ENCODE measurements around the gene CPA4.

DNA sequence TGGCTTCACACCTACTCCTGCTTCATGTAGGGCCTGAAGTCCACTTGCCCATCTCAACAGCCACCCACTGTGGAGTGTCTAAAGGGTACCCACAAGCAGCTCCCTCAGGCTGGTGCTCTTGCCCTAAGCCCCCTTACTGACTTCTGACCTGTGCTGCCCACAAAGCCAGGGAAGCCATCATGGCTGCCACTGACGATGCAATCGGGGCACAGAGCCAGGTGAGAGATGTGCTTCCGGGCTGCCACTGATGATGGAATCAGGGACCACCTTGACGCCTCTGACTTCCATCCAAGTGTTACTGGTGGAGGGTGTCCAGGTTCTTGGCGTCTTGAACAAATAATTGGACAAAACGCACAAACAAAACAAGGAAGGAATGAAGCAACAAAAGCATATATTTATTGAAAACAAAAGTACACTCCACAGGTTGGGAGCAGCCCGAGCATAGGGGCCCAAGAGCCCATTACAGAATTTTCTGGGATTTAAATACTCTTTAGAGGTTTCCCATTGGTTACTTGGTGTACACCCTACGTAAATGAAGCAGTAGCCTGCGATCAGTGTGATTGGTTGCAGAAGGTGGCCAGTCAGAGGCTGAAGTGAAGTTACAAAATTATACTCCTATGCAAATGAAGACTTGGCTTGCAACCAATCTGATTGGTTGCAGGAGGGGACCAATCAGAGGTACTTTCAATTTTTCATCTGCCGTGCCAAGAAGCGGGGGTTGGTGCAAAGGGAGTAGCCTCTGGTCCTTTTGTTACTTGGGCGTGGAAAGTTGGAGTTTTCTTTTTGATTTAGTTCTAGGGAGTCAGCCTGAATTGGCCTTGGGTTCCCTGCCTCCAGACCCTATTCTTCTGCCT lies 21.8 kb upstream of the CPA4 start:
- TF ChIP-seq CTCF (conservative IDR thresholded peaks at IDR 0.05) (no peak), ZFX (IDR thresholded peaks at IDR 0.05) (no peak)

All from C4-2B (cell line).